K562 (cell line): ENCODE data around the gene APC. TPM values are rescaled to one million over a fixed set of nuclear protein-coding genes. Genes with fewer than 3 reads are reported as not detected.

Experiments used
- ADNP ChIP-seq: fragments of 200-800 bp; sonication (Bioruptor generic); IDR thresholded peaks from 2 replicates; pipeline ENCODE4 v1.6.1; 2016; ENCODE audit warnings: missing genetic modification characterization, missing compliant biosample characterization
- CEBPG ChIP-seq, 3 experiments: fragments of 200-800 bp in 1 of 3; sonication (Bioruptor generic) in 1 of 3; sonication (generic) in 1 of 3; formaldehyde crosslinking in 1 of 3; IDR thresholded peaks in 2 of 3; conservative IDR thresholded peaks in 1 of 3; 2 replicates each; pipeline versions ENCODE4 v1.6.1 to v1.8.0; 2016 to 2022; ENCODE audit warnings: missing compliant biosample characterization in 2 of 3, missing genetic modification characterization in 2 of 3, mild to moderate bottlenecking in 1 of 3, missing genetic modification reagents in 1 of 3
- CHD1 ChIP-seq: fragments of 200-600 bp; sonication (generic); IDR thresholded peaks from one replicate; pipeline ENCODE4 v1.6.1; 2012; ENCODE audit warnings: mild to moderate bottlenecking, moderate library complexity, low read length, inconsistent platforms
- FOXJ2 ChIP-seq: fragments of 200-800 bp; sonication (Bioruptor generic); IDR thresholded peaks from 2 replicates; pipeline ENCODE4 v1.6.1; 2016; ENCODE audit warnings: missing genetic modification characterization, missing compliant biosample characterization
- GTF2B ChIP-seq: IDR thresholded peaks from 2 replicates; pipeline ENCODE4 v1.6.1; 2011; ENCODE audit not compliant: insufficient read length; ENCODE audit errors: extremely low read depth
- KAT7 ChIP-seq: sonication (generic); formaldehyde crosslinking; IDR thresholded peaks from 2 replicates; pipeline ENCODE4 v1.8.0; 2022; ENCODE audit warnings: missing genetic modification reagents, mild to moderate bottlenecking, borderline replicate concordance
- MAFG ChIP-seq: fragments of 450-650 bp; conservative IDR thresholded peaks from 2 replicates; pipeline ENCODE4 v1.6.1; 2016; ENCODE audit warnings: missing genetic modification characterization, missing compliant biosample characterization
- NFIC ChIP-seq: fragments of 450-650 bp; IDR thresholded peaks from 2 replicates; pipeline ENCODE4 v1.6.1; 2017; ENCODE audit warnings: mild to moderate bottlenecking, inconsistent platforms
- NUFIP1 ChIP-seq: fragments of 450-650 bp; IDR thresholded peaks from 2 replicates; pipeline ENCODE4 v1.6.1; 2018; ENCODE audit not compliant: partially characterized antibody
- RBM34 ChIP-seq: fragments of 200-400 bp; formaldehyde crosslinking; IDR thresholded peaks from 2 replicates; pipeline ENCODE4 v1.6.1; 2018; ENCODE audit warnings: low read length, borderline replicate concordance; ENCODE audit not compliant: insufficient read depth
- SMC3 ChIP-seq: conservative IDR thresholded peaks from 2 replicates; pipeline ENCODE4 v1.6.1; 2011; ENCODE audit warnings: low read depth, low read length, improper control_type of control experiment; ENCODE audit not compliant: insufficient read depth
- TAL1 ChIP-seq: fragments of 450-650 bp; IDR thresholded peaks from 2 replicates; pipeline ENCODE4 v1.6.1; 2016; ENCODE audit warnings: mild to moderate bottlenecking
- ZNF778 ChIP-seq: fragments of 450-650 bp; formaldehyde crosslinking; IDR thresholded peaks from 2 replicates; pipeline ENCODE4 v1.4.0; 2020; ENCODE audit warnings: mild to moderate bottlenecking, moderate library complexity
- polyA plus RNA-seq, 8 experiments: library from polyadenylated mRNA; depleted of rRNA in 4 of 8; stranded (reverse) in 5 of 8; unstranded in 3 of 8; fragments of >200 nt; fragmentation: Nextera tagmentation in 2 of 8; fragmentation: Illumina TruSeq in 1 of 8; extraction: Ambion mirVana in 2 of 8; extraction: Trizol in 1 of 8; gene quantifications; 2 replicates each; pipeline versions ENCODE4 v1.2.1 to v1.2.3, GENCODE V29; 2011 to 2014; ENCODE audit warnings: inconsistent platforms in 1 of 8, missing spikeins in 1 of 8
- total RNA-seq, 7 experiments: library from RNA; depleted of rRNA in 6 of 7; stranded (reverse); fragments of >200 nt in 6 of 7; fragmentation: Illumina TruSeq in 2 of 7; extraction: Trizol in 2 of 7; gene quantifications; 2 replicates each; pipeline versions ENCODE4 v1.2.1 to v1.2.3, GENCODE V29; 2011 to 2021; ENCODE audit warnings: low replicate concordance in 1 of 7
- TF ChIP-seq, protein P1 (sequence below): IDR thresholded peaks from 2 replicates; pipeline ENCODE4 v1.6.1; 2016; ENCODE audit warnings: missing genetic modification characterization, missing compliant biosample characterization

Gene APC
- total and polyA plus RNA-seq, 9 of the 15 experiments (the other 6 are each of a cell fraction or from before 2014, with no cell fraction given) = 5.7 to 29.5 (median 15.4) TPM

DNA sequence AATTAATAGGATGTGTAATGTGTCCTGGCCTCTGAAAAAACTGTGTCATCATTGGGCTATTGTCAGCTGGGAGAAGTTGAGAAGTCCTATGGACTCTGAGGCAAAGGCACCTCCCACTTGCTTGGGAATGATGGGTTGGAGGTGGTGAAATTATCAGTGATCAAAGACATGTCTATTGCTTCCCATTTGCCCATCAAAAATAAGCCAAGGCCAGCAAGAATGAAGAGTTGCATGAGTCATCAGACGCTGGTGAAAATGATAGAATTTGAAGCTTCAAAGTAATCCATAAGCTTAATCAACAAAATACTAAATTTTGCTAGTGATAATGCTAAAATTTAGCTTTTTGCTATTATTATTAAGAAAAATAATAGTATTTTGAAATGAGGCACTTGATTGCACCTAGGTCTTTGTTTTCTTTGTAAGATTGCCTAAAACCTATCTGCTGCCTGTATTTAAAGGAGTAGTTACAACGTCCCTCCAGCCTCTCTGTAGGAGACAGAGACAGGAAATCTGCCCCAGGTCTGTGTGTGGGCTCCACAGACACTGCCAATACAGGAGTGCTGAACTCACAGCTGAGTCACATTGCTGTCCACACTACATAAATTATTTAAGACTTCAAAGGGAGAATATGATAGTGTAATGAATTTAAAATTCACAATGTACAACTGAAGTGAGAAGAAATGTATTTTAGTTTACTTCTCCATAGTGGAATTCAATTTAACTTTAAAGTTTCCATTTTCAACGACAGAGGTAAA lies 48.4 kb upstream of the APC start (continued):
- TF ChIP-seq, protein P1, sequence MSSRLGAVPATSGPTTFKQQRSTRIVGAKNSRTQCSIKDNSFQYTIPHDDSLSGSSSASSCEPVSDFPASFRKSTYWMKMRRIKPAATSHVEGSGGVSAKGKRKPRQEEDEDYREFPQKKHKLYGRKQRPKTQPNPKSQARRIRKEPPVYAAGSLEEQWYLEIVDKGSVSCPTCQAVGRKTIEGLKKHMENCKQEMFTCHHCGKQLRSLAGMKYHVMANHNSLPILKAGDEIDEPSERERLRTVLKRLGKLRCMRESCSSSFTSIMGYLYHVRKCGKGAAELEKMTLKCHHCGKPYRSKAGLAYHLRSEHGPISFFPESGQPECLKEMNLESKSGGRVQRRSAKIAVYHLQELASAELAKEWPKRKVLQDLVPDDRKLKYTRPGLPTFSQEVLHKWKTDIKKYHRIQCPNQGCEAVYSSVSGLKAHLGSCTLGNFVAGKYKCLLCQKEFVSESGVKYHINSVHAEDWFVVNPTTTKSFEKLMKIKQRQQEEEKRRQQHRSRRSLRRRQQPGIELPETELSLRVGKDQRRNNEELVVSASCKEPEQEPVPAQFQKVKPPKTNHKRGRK (tag) = no peak
- TF ChIP-seq RBM34 = no peak
- TF ChIP-seq TAL1 = no peak
- TF ChIP-seq ZNF778 (CRISPR knock-in tag) = no peak
- TF ChIP-seq SMC3 = no peak
- TF ChIP-seq GTF2B = no peak
- TF ChIP-seq FOXJ2 (tag) = no peak
- no peak for TF ChIP-seq ADNP (tag)
- TF ChIP-seq NUFIP1 = no peak
- 0 out of 2 replicates have a peak, but pooled peaks have one; percentile 12 for TF ChIP-seq MAFG (tag)
- no peak for TF ChIP-seq CHD1
- TF ChIP-seq KAT7 = no peak
- no peak for TF ChIP-seq NFIC
- no peak for TF ChIP-seq CEBPG (CRISPR knock-in tag; IDR thresholded peaks at IDR 0.05)
- TF ChIP-seq CEBPG (tag; conservative IDR thresholded peaks at IDR 0.05 in 1 of 2, IDR thresholded peaks at IDR 0.05 in 1 of 2) = no peak
